Endodermal cell (in vitro differentiated cells): ENCODE results near the gene HLCS. TPM values are rescaled to one million over a fixed set of nuclear protein-coding genes. Genes with fewer than 3 reads are reported as not detected.
A peak's percentile ranks its signal among the peaks of the same experiment; 100 is the strongest.

Experiments used
- DNase-seq: peaks from one replicate; pipeline ENCODE4 v3.0.0-alpha.2; 2017
- H3K27ac ChIP-seq: 2 replicates; pipeline ENCODE4 v1.5.1; 2013; ENCODE audit warnings: mild to moderate bottlenecking, low read depth, low read length, moderate library complexity
- H3K27me3 ChIP-seq: 2 replicates; pipeline ENCODE4 v1.6.1; 2013; ENCODE audit warnings: mild to moderate bottlenecking, low read length, moderate library complexity; ENCODE audit not compliant: insufficient read depth, control insufficient read depth, poor library complexity, severe bottlenecking
- H3K36me3 ChIP-seq: 2 replicates; pipeline ENCODE4 v1.7.0; 2013; ENCODE audit warnings: mild to moderate bottlenecking, low read length, moderate library complexity; ENCODE audit not compliant: control insufficient read depth, insufficient read depth
- H3K4me1 ChIP-seq: one replicate; pipeline ENCODE4 v1.7.0; 2013; ENCODE audit warnings: low read length; ENCODE audit not compliant: control insufficient read depth, insufficient read depth
- H3K4me3 ChIP-seq: 2 replicates; pipeline ENCODE4 v1.5.1; 2013; ENCODE audit warnings: mild to moderate bottlenecking, low read length, moderate library complexity
- H3K9ac ChIP-seq: 2 replicates; pipeline ENCODE4 v1.6.1; 2013; ENCODE audit warnings: mild to moderate bottlenecking, low read length, moderate library complexity; ENCODE audit not compliant: poor library complexity, severe bottlenecking; ENCODE audit errors: extremely low read depth
- H3K9me3 ChIP-seq: 2 replicates; pipeline ENCODE4 v1.6.1; 2013; ENCODE audit warnings: mild to moderate bottlenecking, low read length, moderate library complexity; ENCODE audit not compliant: control insufficient read depth
- H3K27ac Mint-ChIP-seq: 2 replicates; pipeline ENCODE4 v1.8.0; 2020; ENCODE audit warnings: mixed read lengths
- H3K27me3 Mint-ChIP-seq: 2 replicates; pipeline ENCODE4 v1.8.0; 2021; ENCODE audit warnings: mild to moderate bottlenecking, mixed read lengths; ENCODE audit not compliant: insufficient read depth
- H3K36me3 Mint-ChIP-seq: 2 replicates; pipeline ENCODE4 v1.8.0; 2020; ENCODE audit warnings: low read depth, mixed read lengths
- H3K4me1 Mint-ChIP-seq: 2 replicates; pipeline ENCODE4 v1.8.0; 2020; ENCODE audit warnings: mixed read lengths
- H3K4me3 Mint-ChIP-seq: 2 replicates; pipeline ENCODE4 v1.8.0; 2020; ENCODE audit warnings: mild to moderate bottlenecking, moderate library complexity, mixed read lengths
- H3K9me3 Mint-ChIP-seq: 2 replicates; pipeline ENCODE4 v1.8.0; 2020; ENCODE audit warnings: mild to moderate bottlenecking, mixed read lengths
- WGBS, 2 experiments: methylation state at CpG; one replicate each; pipeline versions ENCODE4 v1.1.5 to v1.1.7; 2013; ENCODE audit warnings: missing lambda C conversion rate in 2 of 2, mixed read lengths in 1 of 2; ENCODE audit not compliant: insufficient coverage in 1 of 2, insufficient read length in 1 of 2; 5-methylcytosine and 5-hydroxymethylcytosine counted together
- total RNA-seq, 2 donors: library from RNA; stranded (reverse); fragmentation: NEBNext Ultra II Directional in 1 of 2; extraction: Animal tissue kit (Norgen Biotek cat#: 25700) in 1 of 2; gene quantifications; 2 replicates in 1 of 2; 3 replicates in 1 of 2; pipeline ENCODE4 v1.2.1, GENCODE V29; 2021
- TF ChIP-seq, protein P1 (sequence below): fragments of 200-600 bp; sonication (generic); conservative IDR thresholded peaks from 2 replicates; pipeline ENCODE4 v1.5.0; 2021; ENCODE audit warnings: antibody characterized with exemption, mild to moderate bottlenecking

HLCS gene
- total RNA-seq, 2 donors from 2014 or later = 25.0 to 30.1 TPM

DNA sequence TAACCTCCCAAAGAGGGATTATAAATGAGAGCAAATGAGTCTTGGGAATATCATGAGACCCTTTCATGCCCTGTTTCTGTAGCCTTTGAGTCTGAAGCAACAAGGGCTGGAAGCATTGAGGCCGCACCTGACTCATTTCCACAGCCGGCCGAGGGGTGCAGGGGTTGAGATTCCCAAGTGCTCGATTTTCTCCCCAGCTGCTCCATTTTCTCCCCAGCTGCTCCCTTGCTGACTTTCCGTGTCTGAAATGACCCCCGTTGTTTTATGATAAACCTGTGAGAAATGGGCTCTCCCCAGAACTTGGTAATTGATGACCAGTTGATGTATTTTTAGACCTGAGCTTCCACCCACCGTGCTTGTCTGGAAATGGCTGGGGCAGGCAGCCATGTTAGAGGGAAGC lies 244.7 kb downstream of the HLCS start:
- Histone ChIP-seq H3K27ac (no peak overlapping the region), H3K9me3 (no peaks in the 10 kb centered on the region), H3K4me3 (no peak overlapping the region), H3K9ac (no peak overlapping the region), H3K36me3 (no peaks in the 10 kb centered on the region), H3K27me3 (peaks cover 8% of the 10 kb centered on the region), H3K4me1 (no peaks in the 10 kb centered on the region)
- no peak overlapping the region for H3K4me3 Mint-ChIP-seq
- peaks cover 39% of the 10 kb centered on the region for H3K27me3 Mint-ChIP-seq
- no peaks in the 10 kb centered on the region for H3K9me3 Mint-ChIP-seq
- DNase-seq = peak; percentile 10
- 90 to 91% methylated on average over 5 to 7 of the region's 7 CpGs for WGBS, 2 experiments
- no peak overlapping the region for H3K27ac Mint-ChIP-seq
- TF ChIP-seq, protein P1, sequence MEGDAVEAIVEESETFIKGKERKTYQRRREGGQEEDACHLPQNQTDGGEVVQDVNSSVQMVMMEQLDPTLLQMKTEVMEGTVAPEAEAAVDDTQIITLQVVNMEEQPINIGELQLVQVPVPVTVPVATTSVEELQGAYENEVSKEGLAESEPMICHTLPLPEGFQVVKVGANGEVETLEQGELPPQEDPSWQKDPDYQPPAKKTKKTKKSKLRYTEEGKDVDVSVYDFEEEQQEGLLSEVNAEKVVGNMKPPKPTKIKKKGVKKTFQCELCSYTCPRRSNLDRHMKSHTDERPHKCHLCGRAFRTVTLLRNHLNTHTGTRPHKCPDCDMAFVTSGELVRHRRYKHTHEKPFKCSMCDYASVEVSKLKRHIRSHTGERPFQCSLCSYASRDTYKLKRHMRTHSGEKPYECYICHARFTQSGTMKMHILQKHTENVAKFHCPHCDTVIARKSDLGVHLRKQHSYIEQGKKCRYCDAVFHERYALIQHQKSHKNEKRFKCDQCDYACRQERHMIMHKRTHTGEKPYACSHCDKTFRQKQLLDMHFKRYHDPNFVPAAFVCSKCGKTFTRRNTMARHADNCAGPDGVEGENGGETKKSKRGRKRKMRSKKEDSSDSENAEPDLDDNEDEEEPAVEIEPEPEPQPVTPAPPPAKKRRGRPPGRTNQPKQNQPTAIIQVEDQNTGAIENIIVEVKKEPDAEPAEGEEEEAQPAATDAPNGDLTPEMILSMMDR = no peak
- no peaks in the 10 kb centered on the region for H3K36me3 Mint-ChIP-seq
- H3K4me1 Mint-ChIP-seq = peaks cover 4% of the 10 kb centered on the region

DNA sequence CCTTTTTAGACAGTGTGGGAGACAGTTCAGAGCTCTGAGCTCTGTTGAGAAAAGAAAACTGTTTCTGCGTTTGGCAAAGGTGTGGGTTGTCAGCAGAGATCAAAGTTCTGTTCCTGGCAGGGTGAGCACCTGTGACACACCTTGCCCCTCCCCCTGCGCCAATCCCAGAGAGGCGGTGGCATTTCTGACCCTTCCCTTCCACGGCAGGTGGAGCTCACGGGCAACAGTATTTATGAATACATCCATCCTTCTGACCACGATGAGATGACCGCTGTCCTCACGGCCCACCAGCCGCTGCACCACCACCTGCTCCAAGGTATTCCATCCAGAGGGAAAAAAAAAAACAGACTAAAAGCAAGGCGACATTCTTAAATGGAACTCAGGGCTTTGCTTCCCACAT lies 246.9 kb downstream of the HLCS start:
- H3K27me3 Mint-ChIP-seq = peaks cover 56% of the 10 kb centered on the region
- peaks cover 4% of the 10 kb centered on the region for H3K4me1 Mint-ChIP-seq
- DNase-seq = peak; percentile 33
- no peaks in the 10 kb centered on the region for H3K36me3 ChIP-seq
- no peak overlapping the region for H3K27ac ChIP-seq
- 92 to 93% methylated on average over 3 to 10 of the region's 10 CpGs for WGBS, 2 experiments
- H3K4me3 Mint-ChIP-seq = no peak overlapping the region
- H3K4me1 ChIP-seq = no peaks in the 10 kb centered on the region
- H3K27me3 ChIP-seq = peaks cover 30% of the 10 kb centered on the region
- H3K27ac Mint-ChIP-seq = no peak overlapping the region
- TF ChIP-seq, protein P1 = no peak
- no peaks in the 10 kb centered on the region for H3K9me3 ChIP-seq
- no peaks in the 10 kb centered on the region for H3K36me3 Mint-ChIP-seq
- H3K9ac ChIP-seq = no peak overlapping the region
- no peak overlapping the region for H3K4me3 ChIP-seq
- H3K9me3 Mint-ChIP-seq = no peaks in the 10 kb centered on the region

DNA sequence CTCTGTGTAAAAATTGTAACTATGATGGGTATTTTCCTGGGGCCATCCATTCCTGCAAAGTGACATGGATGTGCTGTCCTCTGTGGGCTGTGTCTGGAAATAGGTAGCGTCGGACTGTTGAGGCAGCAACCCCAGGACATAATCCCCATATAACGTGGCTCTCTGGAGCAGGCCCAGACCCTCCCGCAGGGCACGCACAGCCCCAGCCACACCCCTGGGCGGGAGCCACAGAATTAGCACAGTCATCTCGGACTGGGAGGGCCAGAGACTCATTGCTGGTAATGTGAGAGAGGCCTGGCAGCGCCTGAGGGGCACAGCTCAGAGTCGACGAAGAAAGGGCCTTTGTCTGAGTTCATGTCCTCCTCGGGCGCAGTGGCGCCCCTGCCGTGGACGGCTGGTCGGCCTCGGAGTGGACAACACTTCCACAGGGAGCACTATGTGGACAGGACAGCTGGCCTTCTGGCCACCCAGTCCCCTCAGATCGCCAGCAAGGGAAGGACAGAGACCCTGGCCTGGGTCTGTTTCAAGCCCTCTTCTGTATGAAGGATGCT lies 247.4 kb downstream of the HLCS start:
- Histone ChIP-seq H3K27me3 (peaks cover 36% of the 10 kb centered on the region), H3K9me3 (no peaks in the 10 kb centered on the region), H3K4me1 (no peaks in the 10 kb centered on the region), H3K27ac (no peak overlapping the region), H3K4me3 (no peak overlapping the region), H3K9ac (no peak overlapping the region), H3K36me3 (no peaks in the 10 kb centered on the region)
- no peak overlapping the region for H3K27ac Mint-ChIP-seq
- peaks cover 56% of the 10 kb centered on the region for H3K27me3 Mint-ChIP-seq
- DNase-seq = peak; percentile 48
- no peak overlapping the region for H3K4me3 Mint-ChIP-seq
- H3K9me3 Mint-ChIP-seq = no peaks in the 10 kb centered on the region
- TF ChIP-seq, protein P1 = no peak
- 90 to 94% methylated on average over 5 to 18 of the region's 18 CpGs for WGBS, 2 experiments
- peaks cover 4% of the 10 kb centered on the region for H3K4me1 Mint-ChIP-seq
- no peaks in the 10 kb centered on the region for H3K36me3 Mint-ChIP-seq
